OCI-LY3 (cell line): ENCODE results near the gene SNPH.

Source experiments
- CTCF ChIP-seq: fragments of 200-600, 300-600 bp; sonication (generic); IDR thresholded peaks from 2 replicates; pipeline ENCODE4 v1.5.1; 2014; ENCODE audit warnings: antibody characterized with exemption, low read length, low read depth
- EZH2phosphoT487 ChIP-seq: fragments of 200-600 bp; shearing (Covaris generic); IDR thresholded peaks from 2 replicates; pipeline ENCODE4 v1.6.1; 2018; ENCODE audit warnings: antibody characterized with exemption, mixed run types, low read depth

- TF ChIP-seq CTCF = no peak
- no peak for TF ChIP-seq EZH2phosphoT487
Measured at GRCh38 chr20:1291191-1291741, 25.2 kb downstream of the SNPH start.
